ENCODE results near the gene ZBTB44. TPM values are rescaled to one million over a fixed set of nuclear protein-coding genes. Genes with fewer than 3 reads are reported as not detected.
"Not testable (repeated sequence)": the region's sequence is repeated elsewhere in the genome, so short reads cannot be mapped to it uniquely, and the experiment has no call there.

The ZBTB44 gene
- polyA plus RNA-seq, 1 of the 3 experiments (the other 2 are of a cell fraction), result 5.0 TPM

GRCh38 chr11:130194241-130195023 lies 120.3 kb downstream of the ZBTB44 start:
- Histone ChIP-seq H3K4me1 (ENCODE audit: control insufficient read depth in 1 of 2, insufficient read depth in 2 of 2, low read depth in 1 of 2, low read length in 1 of 2) (no peaks in the 10 kb centered on the region), H3K9ac (no peak overlapping the region), H3K36me3 (replicated peaks in 1 of 2; ENCODE audit: control insufficient read depth in 1 of 2, insufficient read depth in 2 of 2, low read length in 1 of 2) (no peaks in the 10 kb centered on the region), H3K4me2 (no peak overlapping the region), H2AFZ (ENCODE audit: low read depth) (no peak overlapping the region), H3K27me3 (ENCODE audit: insufficient read depth) (no peaks in the 10 kb centered on the region), H3F3A (replicated peaks; ENCODE audit: insufficient read depth) (no peaks in the 10 kb centered on the region), H3K9me2 (no peaks in the 10 kb centered on the region), H3K79me2 (ENCODE audit: insufficient read depth) (no peaks in the 10 kb centered on the region), H4K20me1 (ENCODE audit: insufficient read depth) (no peaks in the 10 kb centered on the region), H3K9me3 (no peaks in the 10 kb centered on the region), H3K27ac (ENCODE audit: low read depth in 2 of 2, low read length in 1 of 2) (no peak overlapping the region), H3K4me3 (ENCODE audit: low read depth in 2 of 2, low read length in 1 of 2) (no peak overlapping the region)
- no peak for DNase-seq
- POLR2A ChIA-PET, result no interaction called here
- 76% methylated on average over 12 of the region's 21 CpGs for WGBS (ENCODE audit: low lambda C conversion rate)
- CTCF ChIA-PET, result no interaction called here
- TF ChIP-seq MEF2A (IDR thresholded peaks at IDR 0.05; ENCODE audit: borderline replicate concordance, low read depth) (no peak), YY1 (IDR thresholded peaks at IDR 0.05; ENCODE audit: low read depth) (no peak), ZBTB33 (IDR thresholded peaks at IDR 0.05; ENCODE audit: borderline replicate concordance, low read depth) (no peak), RXRA (IDR thresholded peaks at IDR 0.05; ENCODE audit: borderline replicate concordance, low read depth) (no peak), TCF12 (IDR thresholded peaks at IDR 0.05) (no peak), IRF3 (IDR thresholded peaks at IDR 0.05; ENCODE audit: low read depth, low read length) (no peak), PBX3 (IDR thresholded peaks at IDR 0.05) (no peak), GABPA (IDR thresholded peaks at IDR 0.05; ENCODE audit: low read depth) (no peak), EZH2phosphoT487 (IDR thresholded peaks at IDR 0.05; ENCODE audit: borderline replicate concordance, low read depth) (no peak), CHD2 (IDR thresholded peaks at IDR 0.05; ENCODE audit: low read length, partially characterized antibody) (no peak)

GRCh38 chr11:130193551-130193950 lies 121.2 kb downstream of the ZBTB44 start:
- H3K79me2 ChIP-seq (ENCODE audit: insufficient read depth); DNase-seq; H3K4me3 ChIP-seq (ENCODE audit: low read depth in 2 of 2, low read length in 1 of 2); POLR2A ChIA-PET; H3K36me3 ChIP-seq (replicated peaks in 1 of 2; ENCODE audit: control insufficient read depth in 1 of 2, insufficient read depth in 2 of 2, low read length in 1 of 2); H3K9ac ChIP-seq; H3K27ac ChIP-seq (ENCODE audit: low read depth in 2 of 2, low read length in 1 of 2); H3K9me3 ChIP-seq; H3K4me2 ChIP-seq; H2AFZ ChIP-seq (ENCODE audit: low read depth); H3K4me1 ChIP-seq (ENCODE audit: control insufficient read depth in 1 of 2, insufficient read depth in 2 of 2, low read depth in 1 of 2, low read length in 1 of 2); H3K27me3 ChIP-seq (ENCODE audit: insufficient read depth); H4K20me1 ChIP-seq (ENCODE audit: insufficient read depth); CTCF ChIA-PET; H3F3A ChIP-seq (replicated peaks; ENCODE audit: insufficient read depth); H3K9me2 ChIP-seq: not testable (repeated sequence)
- 87% methylated on average over 10 of the region's 14 CpGs for WGBS (ENCODE audit: low lambda C conversion rate)

All from SK-N-SH (cell line).